Activated naive CD8-positive, alpha-beta T cell (primary cell): ENCODE data around the gene PDE8B.

Experiments
- H3K27ac Mint-ChIP-seq: one replicate; pipeline ENCODE4 v1.8.0; 2021; ENCODE audit warnings: mixed read lengths
- H3K27me3 Mint-ChIP-seq: one replicate; pipeline ENCODE4 v1.8.0; 2021; ENCODE audit warnings: mixed read lengths
- H3K36me3 Mint-ChIP-seq: one replicate; pipeline ENCODE4 v1.8.0; 2021; ENCODE audit warnings: mixed read lengths
- H3K4me1 Mint-ChIP-seq: one replicate; pipeline ENCODE4 v1.8.0; 2021; ENCODE audit warnings: low read depth, mixed read lengths
- H3K4me3 Mint-ChIP-seq: one replicate; pipeline ENCODE4 v1.8.0; 2021; ENCODE audit warnings: mild to moderate bottlenecking, mixed read lengths
- H3K9me3 Mint-ChIP-seq: one replicate; pipeline ENCODE4 v1.8.0; 2021; ENCODE audit warnings: low read depth, mixed read lengths

The PDE8B gene

DNA sequence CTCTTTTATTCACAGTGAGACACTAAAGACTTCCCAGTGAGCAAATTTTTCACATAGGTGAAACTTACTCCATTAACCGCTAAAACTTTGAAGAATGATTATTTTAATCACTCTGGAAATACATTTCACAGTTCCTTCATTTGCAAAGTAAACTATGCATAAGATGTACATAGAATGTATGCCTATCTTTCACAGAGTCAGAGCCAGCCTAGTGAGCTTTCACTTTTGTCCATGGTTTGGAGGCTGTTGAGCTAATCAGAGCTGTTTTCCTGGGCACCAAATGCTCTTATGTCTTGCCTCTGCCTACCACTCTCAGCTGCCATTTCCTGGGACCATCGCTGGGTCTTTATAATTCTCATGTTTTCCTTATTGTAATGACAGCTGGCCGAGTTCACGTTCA lies 67.3 kb downstream of the PDE8B start:
- Mint-ChIP-seq H3K4me3 (no peak overlapping the region), H3K4me1 (peaks cover 17% of the 10 kb centered on the region), H3K27ac (peak overlapping the region; percentile 50), H3K36me3 (no peaks in the 10 kb centered on the region), H3K27me3 (no peaks in the 10 kb centered on the region), H3K9me3 (no peaks in the 10 kb centered on the region)

DNA sequence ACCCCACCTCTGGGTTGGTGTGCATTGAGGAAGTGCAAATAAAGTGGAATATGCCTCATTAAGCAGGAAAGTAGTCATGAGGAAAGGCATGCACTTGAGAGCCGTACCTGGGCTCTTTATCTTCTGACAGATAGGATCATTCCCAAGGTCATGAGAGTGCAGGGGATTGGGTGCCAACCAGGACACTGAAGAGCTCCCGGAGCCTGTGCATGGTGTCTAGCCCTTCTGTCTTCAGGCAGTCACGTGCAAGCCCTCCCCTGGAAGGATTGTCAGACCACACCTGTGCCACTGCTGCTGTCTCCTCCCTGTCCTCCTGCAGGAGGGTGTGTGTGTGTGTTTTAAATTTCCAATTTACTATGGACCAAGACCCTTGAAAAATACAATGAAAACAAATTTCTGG lies 69.6 kb downstream of the PDE8B start:
- Mint-ChIP-seq H3K9me3 (no peaks in the 10 kb centered on the region), H3K27ac (no peak overlapping the region), H3K4me1 (peaks cover 17% of the 10 kb centered on the region), H3K4me3 (no peak overlapping the region), H3K27me3 (no peaks in the 10 kb centered on the region), H3K36me3 (no peaks in the 10 kb centered on the region)

DNA sequence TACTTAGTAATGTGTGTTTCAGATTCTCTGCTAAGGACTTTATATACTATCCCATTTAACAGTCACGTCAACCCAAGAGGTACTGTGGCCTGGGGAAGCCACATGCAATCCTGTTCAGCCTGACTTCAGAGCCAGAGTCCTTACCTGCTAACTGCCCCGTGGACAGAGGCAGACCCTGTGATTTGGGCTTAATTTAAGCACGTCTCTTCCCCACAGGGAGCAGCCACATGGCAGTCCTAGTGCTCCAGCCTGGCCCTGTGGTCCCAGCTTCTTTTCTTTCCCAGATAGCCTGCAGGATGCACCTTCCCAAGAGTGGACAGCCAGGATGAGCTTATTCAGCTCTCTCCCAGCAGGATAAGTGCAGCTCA lies 71.5 kb downstream of the PDE8B start:
- Mint-ChIP-seq H3K4me1 (peaks cover 15% of the 10 kb centered on the region), H3K9me3 (no peaks in the 10 kb centered on the region), H3K4me3 (no peak overlapping the region), H3K27ac (no peak overlapping the region), H3K36me3 (no peaks in the 10 kb centered on the region), H3K27me3 (no peaks in the 10 kb centered on the region)

DNA sequence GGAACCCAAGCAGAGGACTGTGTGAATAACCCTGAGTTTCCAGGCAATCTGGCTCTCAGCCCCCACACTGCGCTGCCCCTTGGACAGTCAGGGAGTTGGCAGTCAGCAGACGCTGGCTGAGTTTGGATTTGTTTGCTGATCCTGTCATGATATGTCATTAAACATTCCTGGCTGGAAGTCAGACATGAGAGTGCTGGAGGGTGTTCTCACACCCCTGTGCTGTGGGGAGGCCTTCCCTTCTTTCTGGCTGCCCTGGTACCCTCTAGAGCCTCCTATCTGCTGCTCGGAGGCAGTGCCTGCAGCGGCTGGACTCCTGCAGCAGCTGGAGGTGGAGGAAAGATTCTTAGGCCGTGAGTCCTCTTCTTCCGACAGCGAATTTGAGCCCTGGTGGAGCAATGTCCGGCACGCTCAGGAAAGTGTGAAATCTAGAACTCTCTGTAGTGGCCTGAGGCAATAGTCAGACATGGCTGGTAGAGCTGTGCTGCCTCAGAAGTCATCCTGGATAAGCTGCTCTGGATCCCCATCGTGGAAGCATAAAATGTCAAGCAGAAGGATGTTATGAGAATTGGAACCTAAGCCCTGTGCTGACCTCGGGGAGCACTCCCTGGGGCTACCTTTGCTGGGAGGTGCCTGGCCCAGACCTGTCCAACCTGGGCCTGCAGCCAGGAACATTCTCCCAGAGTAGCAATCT lies 72.0 kb downstream of the PDE8B start:
- H3K27ac Mint-ChIP-seq: no peak overlapping the region
- no peak overlapping the region for H3K4me3 Mint-ChIP-seq
- peaks cover 10% of the 10 kb centered on the region for H3K4me1 Mint-ChIP-seq
- H3K36me3 Mint-ChIP-seq: no peaks in the 10 kb centered on the region
- H3K9me3 Mint-ChIP-seq: no peaks in the 10 kb centered on the region
- H3K27me3 Mint-ChIP-seq: no peaks in the 10 kb centered on the region

DNA sequence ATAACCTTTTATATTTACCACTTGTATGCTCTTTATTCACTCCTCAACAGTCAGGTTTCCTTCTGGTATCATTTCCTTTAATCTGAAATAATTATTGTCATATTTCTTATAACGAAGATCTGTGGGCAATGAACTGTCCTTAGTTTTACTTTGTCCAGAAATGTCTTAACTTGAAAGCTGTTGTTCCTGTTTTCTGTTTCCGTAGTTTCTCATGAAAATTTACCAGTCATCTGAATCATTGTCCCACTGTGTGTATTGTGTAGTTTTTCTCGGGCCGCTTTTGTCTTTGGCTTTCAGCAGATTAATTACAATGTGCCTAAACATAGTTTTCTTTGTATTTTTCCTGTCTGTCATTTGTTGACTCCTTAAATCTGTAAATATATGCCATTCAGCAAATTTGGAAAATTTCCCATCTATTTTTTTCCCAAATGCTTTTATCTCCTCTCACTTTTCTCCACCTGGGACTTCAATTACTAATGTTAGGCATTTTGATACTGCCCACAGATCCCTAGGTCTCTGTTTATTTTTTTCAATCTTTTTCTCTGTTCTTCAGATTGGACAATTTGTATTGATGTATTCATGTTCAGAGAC lies 74.9 kb downstream of the PDE8B start:
- Mint-ChIP-seq H3K9me3 (no peaks in the 10 kb centered on the region), H3K4me3 (no peak overlapping the region), H3K4me1 (no peaks in the 10 kb centered on the region), H3K36me3 (no peaks in the 10 kb centered on the region), H3K27ac (no peak overlapping the region), H3K27me3 (no peaks in the 10 kb centered on the region)

DNA sequence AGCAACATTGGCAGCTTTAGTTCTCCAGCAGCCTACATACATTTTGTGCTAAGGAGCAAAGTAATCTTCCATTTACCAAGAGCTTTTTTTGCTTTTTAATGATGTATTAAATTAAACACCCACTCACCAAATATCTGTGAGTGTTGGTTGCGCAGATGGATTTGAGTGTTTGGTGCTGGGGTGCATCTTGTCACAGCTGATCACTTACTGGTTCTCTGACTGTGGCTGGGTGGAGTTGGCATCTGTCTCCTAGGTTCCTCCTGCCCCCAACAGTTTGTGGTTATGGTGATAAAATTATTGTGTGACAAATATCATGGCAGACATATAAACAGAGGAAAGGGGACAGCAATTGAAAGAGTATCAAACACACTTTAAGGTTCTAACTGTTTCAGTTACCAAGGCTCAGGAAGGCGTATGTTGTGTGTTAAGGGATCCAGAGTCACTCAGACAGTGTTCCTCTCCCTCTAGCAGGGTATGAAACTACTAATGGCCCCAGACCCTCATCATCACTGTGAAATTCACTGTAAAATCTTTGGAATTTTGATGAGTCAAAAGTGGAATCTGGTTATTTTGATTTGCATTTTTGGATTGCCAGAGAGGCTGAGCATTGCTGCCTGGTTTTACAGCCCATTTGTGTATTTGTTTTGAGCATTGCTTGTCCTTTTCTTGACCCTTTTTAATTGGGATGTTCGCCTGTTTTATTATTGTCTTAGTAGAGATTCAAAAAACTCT lies 81.7 kb downstream of the PDE8B start:
- H3K27ac Mint-ChIP-seq: no peak overlapping the region

DNA sequence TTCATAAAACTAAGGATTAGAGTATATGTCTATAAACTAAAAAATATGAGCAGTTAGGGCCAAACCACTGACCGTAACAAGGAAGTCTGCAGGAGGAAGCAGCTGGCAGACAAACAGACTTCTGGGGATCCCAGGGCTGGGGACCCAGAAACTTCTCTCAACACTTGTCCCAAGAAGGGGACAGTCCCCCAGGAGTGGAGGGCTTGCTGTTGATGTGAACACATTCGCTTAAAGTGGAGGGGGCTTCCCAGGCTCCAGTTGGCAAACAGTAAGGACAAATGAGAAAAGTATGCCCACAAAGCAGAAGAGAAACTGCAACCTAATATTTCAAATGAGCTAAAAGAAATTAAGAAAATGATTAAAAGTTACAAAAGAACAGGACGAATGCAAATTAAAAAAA lies 83.7 kb downstream of the PDE8B start:
- Mint-ChIP-seq H3K27me3 (peaks cover 9% of the 10 kb centered on the region), H3K27ac (no peak overlapping the region), H3K4me3 (no peak overlapping the region), H3K36me3 (no peaks in the 10 kb centered on the region), H3K4me1 (no peaks in the 10 kb centered on the region), H3K9me3 (no peaks in the 10 kb centered on the region)

More for the DNA sequence above, 81.7 kb downstream of the PDE8B start:
- H3K9me3 Mint-ChIP-seq: no peaks in the 10 kb centered on the region
- H3K27me3 Mint-ChIP-seq: peaks cover 1% of the 10 kb centered on the region
- H3K4me3 Mint-ChIP-seq: no peak overlapping the region
- H3K4me1 Mint-ChIP-seq: no peaks in the 10 kb centered on the region
- H3K36me3 Mint-ChIP-seq: no peaks in the 10 kb centered on the region

DNA sequence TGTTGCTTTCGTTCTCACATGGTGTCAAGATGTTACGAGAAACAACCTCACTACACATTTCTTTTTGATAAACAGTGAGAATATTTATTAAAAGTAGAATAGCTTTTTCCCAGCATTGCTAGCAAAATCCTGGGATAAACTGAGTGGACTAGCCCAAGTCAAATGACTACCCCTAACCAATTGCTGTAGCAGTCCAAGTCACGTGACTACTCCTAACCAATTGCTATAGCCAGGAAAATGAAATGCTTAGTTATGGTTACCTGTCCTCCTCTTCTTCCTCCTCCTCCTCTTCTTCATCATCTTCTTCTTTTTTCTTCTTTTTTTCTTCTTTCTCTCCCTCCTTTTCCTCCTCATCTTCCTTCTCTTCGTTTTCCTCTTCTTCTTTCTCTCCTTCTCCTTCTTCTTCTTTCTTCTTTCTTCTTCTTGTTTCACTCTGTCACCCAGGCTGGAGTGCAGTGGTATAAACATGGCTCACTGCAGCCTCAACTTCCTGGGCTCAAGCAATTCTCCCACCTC lies 85.4 kb downstream of the PDE8B start:
- Mint-ChIP-seq H3K36me3 (no peaks in the 10 kb centered on the region), H3K4me1 (no peaks in the 10 kb centered on the region), H3K9me3 (no peaks in the 10 kb centered on the region)

DNA sequence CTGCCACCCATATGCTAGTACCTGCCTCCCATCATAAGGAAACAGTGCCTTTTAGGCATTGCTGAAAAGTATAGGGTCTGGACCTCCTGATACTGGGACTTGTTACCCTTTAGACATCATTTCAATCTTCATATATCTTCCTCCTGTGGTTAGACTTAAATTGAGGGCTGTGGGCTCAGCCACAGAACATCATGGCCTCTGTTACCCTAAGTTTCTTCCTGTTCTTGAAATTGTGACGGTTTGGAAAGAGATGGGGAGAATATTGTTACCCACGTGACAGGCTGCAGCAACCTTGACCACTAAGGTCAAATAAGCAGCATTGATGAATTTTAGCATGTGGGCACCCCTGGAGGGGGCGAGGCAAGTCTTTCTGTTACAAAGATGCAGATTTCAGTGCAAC lies 87.7 kb downstream of the PDE8B start:
- H3K4me3 Mint-ChIP-seq: no peak overlapping the region
- H3K4me1 Mint-ChIP-seq: no peaks in the 10 kb centered on the region
- H3K27ac Mint-ChIP-seq: no peak overlapping the region
- H3K27me3 Mint-ChIP-seq: peaks cover 9% of the 10 kb centered on the region
- no peaks in the 10 kb centered on the region for H3K36me3 Mint-ChIP-seq
- H3K9me3 Mint-ChIP-seq: no peaks in the 10 kb centered on the region

More for the DNA sequence above, 85.4 kb downstream of the PDE8B start:
- peaks cover 9% of the 10 kb centered on the region for H3K27me3 Mint-ChIP-seq
- H3K4me3 Mint-ChIP-seq: no peak overlapping the region
- H3K27ac Mint-ChIP-seq: no peak overlapping the region

DNA sequence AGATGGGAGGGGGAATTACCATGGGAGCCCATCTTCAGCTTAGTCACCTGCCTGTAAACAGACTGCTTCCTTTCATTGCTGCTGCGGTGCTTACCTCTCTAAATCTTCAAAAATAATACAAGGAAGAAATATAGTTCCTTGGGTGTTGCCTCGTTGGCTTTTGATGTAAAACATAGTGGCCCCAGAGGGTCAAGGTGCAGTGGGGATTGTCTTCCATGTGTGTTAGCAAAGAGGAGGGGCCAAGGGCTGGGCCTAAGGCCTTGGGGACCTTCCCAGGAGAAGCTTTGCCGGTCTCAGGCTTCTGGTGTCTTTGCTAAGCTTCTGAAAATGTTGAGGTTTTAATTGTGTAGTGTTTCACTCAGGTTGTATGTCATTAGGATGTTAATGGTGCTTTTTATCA lies 90.0 kb downstream of the PDE8B start:
- Mint-ChIP-seq H3K36me3 (no peaks in the 10 kb centered on the region), H3K4me3 (no peak overlapping the region), H3K27ac (no peak overlapping the region), H3K9me3 (no peaks in the 10 kb centered on the region), H3K27me3 (peaks cover 9% of the 10 kb centered on the region), H3K4me1 (no peaks in the 10 kb centered on the region)

DNA sequence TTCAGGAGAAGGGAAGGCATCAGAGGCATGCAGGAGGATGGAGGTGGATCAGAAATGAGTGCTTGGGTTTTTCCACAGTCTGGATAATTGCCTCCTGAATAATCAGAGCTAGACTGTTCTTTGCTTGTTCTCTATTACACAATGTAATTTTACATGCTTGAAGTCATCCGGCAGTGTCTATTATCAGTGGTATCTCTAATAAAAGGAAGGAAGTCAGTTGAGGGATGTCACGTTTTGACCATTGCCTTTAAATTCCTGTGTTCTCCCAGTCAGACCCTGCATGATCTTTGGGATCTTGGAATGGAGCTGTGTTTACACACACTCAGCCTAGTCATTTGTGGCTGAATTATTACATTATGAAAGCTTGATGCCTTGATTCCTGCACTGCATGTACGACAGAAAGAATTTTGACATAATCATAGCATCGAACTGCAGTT lies 91.0 kb downstream of the PDE8B start:
- no peaks in the 10 kb centered on the region for H3K36me3 Mint-ChIP-seq
- H3K27ac Mint-ChIP-seq: no peak overlapping the region
- no peak overlapping the region for H3K4me3 Mint-ChIP-seq
- H3K27me3 Mint-ChIP-seq: peaks cover 9% of the 10 kb centered on the region
- no peaks in the 10 kb centered on the region for H3K4me1 Mint-ChIP-seq
- no peaks in the 10 kb centered on the region for H3K9me3 Mint-ChIP-seq

DNA sequence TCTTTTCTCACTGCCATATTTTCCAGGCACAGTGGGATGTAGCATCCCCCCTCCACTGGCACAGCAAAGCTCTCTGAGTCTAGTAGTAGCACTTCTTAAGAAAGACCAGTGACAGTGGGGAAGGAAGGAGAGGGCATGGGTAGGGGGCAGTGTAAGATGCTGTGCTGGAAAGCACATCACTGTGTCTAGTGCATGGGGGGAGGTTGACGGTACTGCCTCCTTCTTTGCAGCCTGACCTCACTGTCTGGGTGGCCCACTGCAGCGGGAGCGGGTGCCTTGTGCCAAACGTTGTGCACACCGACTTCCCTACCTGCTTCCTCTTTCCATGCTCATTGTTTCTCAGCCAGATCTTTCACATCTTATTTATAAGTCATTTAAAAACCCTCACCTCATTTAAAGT lies 91.8 kb downstream of the PDE8B start:
- no peak overlapping the region for H3K27ac Mint-ChIP-seq
- no peaks in the 10 kb centered on the region for H3K9me3 Mint-ChIP-seq
- no peaks in the 10 kb centered on the region for H3K36me3 Mint-ChIP-seq
- peaks cover 8% of the 10 kb centered on the region for H3K27me3 Mint-ChIP-seq
- no peak overlapping the region for H3K4me3 Mint-ChIP-seq
- H3K4me1 Mint-ChIP-seq: no peaks in the 10 kb centered on the region

DNA sequence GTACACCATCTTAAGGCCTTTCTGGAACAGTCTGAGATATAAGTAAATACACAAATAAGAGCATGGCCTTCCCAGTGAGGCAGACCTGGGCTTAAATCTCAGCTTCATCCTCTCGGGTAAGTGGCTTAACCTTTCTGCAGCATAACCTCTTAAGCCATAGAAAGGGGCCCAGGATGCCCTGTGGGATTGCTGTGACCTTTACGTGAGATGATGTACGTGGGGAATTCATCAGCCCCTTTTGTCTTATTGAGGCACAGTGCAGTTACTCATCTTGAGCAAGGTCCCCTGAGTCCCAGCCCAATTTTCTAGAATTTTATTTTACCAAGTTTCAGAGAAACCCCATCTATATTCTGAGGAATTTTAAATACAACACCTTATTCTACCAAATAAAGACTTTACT lies 92.2 kb downstream of the PDE8B start:
- no peaks in the 10 kb centered on the region for H3K9me3 Mint-ChIP-seq

DNA sequence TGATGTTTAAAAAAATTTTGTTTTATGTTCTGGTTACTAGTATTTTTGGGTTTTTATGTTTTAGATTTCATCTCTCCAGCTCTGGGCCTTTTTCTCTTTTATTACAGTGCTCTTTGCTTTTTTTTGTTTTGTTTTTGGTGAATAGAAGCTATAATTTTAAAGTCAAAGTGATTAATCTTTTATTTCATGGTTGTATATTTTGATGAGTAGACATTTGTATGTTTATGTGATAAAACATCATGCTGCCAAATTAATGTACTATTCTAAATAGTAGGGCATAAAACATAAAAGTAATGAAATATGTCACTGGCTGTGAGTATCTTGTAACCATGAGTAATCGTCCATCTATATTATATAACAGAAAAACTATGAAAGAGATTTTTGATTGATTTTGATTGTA lies 93.9 kb downstream of the PDE8B start:
- Mint-ChIP-seq H3K4me1 (no peaks in the 10 kb centered on the region), H3K27ac (no peak overlapping the region), H3K9me3 (no peaks in the 10 kb centered on the region), H3K4me3 (no peak overlapping the region), H3K36me3 (no peaks in the 10 kb centered on the region), H3K27me3 (no peaks in the 10 kb centered on the region)

More for the DNA sequence above, 92.2 kb downstream of the PDE8B start:
- Mint-ChIP-seq H3K4me3 (no peak overlapping the region), H3K27me3 (peaks cover 4% of the 10 kb centered on the region), H3K4me1 (no peaks in the 10 kb centered on the region), H3K36me3 (no peaks in the 10 kb centered on the region), H3K27ac (no peak overlapping the region)

DNA sequence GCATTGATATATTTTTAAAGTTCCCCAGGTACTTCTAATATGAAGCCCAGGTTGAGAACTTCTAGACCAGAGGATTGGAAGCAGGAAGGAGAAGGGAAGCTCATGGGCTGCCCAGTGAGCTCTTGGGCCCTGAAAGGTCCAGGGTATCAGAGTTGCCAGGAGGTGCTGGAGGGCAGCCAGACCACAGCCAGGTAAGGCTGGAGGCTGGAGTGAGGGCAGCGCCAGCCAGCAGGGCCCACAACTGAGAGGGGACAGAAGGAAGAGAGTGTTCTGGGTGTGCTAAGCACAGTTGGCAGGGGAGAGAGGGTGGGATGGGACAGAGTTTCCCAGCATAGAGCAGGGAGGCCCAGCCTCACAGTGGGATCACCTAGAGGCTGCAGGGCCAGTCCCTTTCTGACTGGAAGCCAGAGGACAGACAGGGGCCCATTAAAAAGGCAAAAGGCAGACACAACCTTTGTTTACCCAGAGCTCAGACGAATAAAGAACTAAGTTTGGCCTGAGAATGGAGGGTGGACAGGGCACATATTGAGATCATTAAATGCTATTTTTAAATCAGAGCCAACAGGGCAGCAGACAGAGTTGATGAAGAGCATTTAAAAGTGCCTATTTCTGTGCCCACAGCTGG lies 94.9 kb downstream of the PDE8B start:
- H3K27me3 Mint-ChIP-seq: no peaks in the 10 kb centered on the region
- H3K4me3 Mint-ChIP-seq: no peak overlapping the region
- H3K36me3 Mint-ChIP-seq: no peaks in the 10 kb centered on the region
- H3K9me3 Mint-ChIP-seq: no peaks in the 10 kb centered on the region
- H3K4me1 Mint-ChIP-seq: no peaks in the 10 kb centered on the region
- no peak overlapping the region for H3K27ac Mint-ChIP-seq
